D721Med (cell line): ENCODE results near the gene PNP.
"Not testable (repeated sequence)": the region's sequence is repeated elsewhere in the genome, so short reads cannot be mapped to it uniquely, and the experiment has no call there.

Experiments used
- DNase-seq: peaks from one replicate; pipeline ENCODE4 v3.0.0; 2011; ENCODE audit warnings: low spot score; ENCODE audit not compliant: insufficient read length
- FAIRE-seq: peaks from 2 replicates; lab custom pipeline; 2011; peaks lifted over from hg19 to GRCh38; lab: Jason Lieb, UNC
- TF ChIP-seq, protein P1 (sequence below): IDR thresholded peaks from 2 replicates; pipeline ENCODE4 v1.5.1; 2012; ENCODE audit warnings: mild to moderate bottlenecking, control low read depth; ENCODE audit not compliant: insufficient read depth; ENCODE audit errors: missing control alignments

The PNP gene

DNA sequence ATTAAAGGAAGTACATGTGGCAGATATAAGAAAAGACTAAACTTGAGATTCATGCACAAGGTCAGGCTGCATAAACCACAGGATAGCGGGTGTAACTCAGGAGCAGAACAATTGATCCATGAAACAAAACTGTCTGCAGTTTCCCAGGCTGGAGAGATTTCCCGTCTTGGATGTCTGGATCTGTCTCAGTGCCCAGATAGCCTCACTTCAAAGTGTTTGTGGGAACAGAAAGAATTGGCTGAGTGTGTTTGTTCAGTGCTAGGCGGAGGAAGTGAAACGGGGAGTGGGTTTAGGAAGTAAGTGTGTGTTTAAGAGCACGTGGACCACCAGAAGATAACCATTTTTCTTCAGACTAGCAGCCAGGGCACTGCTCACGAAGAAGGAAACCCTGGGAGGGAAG is 34.7 kb downstream of the PNP start:
- FAIRE-seq (no peak), DNase-seq (no peak)

DNA sequence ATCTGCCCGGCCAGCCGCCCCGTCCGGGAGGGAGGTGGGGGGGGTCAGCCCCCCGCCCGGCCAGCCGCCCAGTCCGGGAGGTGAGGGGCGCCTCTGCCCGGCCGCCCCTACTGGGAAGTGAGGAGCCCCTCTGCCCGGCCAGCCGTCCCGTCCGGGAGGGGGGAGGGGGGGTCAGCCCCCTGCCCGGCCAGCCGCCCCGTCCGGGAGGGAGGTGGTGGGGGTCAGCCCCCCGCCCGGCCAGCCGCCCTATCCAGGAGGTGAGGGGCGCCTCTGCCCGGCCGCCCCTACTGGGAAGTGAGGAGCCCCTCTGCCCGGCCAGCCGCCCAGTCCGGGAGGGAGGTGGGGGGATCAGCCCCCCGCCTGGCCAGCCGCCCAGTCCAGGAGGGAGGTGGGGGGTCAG is 37.1 kb downstream of the PNP start:
- DNase-seq, result not testable (repeated sequence)

More for the DNA sequence above, 34.7 kb downstream of the PNP start:
- TF ChIP-seq, protein P1, sequence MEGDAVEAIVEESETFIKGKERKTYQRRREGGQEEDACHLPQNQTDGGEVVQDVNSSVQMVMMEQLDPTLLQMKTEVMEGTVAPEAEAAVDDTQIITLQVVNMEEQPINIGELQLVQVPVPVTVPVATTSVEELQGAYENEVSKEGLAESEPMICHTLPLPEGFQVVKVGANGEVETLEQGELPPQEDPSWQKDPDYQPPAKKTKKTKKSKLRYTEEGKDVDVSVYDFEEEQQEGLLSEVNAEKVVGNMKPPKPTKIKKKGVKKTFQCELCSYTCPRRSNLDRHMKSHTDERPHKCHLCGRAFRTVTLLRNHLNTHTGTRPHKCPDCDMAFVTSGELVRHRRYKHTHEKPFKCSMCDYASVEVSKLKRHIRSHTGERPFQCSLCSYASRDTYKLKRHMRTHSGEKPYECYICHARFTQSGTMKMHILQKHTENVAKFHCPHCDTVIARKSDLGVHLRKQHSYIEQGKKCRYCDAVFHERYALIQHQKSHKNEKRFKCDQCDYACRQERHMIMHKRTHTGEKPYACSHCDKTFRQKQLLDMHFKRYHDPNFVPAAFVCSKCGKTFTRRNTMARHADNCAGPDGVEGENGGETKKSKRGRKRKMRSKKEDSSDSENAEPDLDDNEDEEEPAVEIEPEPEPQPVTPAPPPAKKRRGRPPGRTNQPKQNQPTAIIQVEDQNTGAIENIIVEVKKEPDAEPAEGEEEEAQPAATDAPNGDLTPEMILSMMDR, result no peak

DNA sequence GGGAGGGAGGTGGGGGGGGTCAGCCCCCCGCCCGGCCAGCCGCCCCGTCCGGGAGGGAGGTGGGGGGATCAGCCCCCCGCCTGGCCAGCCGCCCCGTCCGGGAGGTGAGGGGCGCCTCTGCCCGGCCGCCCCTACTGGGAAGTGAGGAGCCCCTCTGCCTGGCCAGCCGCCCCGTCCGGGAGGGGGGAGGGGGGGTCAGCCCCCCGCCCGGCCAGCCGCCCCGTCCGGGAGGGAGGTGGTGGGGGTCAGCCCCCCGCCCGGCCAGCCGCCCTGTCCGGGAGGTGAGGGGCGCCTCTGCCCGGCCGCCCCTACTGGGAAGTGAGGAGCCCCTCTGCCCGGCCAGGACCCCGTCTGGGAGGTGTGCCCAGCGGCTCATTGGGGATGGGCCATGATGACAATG is 37.5 kb downstream of the PNP start:
- not testable (repeated sequence) for FAIRE-seq, DNase-seq

More for the DNA sequence above, 37.1 kb downstream of the PNP start:
- not testable (repeated sequence) for FAIRE-seq

DNA sequence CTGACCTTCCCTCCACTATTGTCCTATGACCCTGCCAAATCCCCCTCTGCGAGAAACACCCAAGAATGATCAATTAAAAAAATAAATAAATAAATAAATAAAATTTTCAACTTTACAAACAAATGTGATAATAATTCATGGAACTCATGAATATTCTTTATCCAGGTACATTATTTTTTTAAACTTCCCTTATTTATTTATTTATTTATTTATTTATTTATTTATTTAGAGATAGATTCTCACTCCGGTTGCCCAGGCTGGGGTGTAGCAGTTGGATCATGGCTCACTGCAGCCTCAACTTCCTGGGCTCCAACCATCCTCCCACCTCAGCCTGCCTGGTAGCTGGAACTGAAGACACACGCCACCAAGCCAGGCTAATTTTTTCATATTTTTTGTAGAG is 38.3 kb downstream of the PNP start:
- FAIRE-seq, DNase-seq: not testable (repeated sequence)

DNA sequence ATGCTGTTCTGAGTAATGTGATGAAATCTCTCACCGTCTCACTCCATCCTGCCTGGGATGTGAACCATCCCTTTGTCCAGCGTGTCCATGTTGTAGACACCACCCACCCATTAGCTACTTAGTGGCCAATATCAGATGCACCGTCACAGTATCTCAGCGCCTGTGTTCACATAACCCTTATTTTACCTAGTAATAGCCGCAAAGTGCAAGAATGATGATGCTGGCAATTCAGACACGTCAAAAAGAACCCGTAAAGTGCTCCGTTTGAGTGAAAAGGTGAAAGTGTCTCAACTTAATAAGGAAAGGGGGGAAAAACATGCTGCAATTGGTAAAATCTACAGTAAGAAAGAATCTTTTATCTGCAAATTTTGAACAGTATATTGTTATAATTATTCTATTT is 39.2 kb downstream of the PNP start:
- DNase-seq (no peak), FAIRE-seq (no peak)
- TF ChIP-seq, protein P1, result no peak

DNA sequence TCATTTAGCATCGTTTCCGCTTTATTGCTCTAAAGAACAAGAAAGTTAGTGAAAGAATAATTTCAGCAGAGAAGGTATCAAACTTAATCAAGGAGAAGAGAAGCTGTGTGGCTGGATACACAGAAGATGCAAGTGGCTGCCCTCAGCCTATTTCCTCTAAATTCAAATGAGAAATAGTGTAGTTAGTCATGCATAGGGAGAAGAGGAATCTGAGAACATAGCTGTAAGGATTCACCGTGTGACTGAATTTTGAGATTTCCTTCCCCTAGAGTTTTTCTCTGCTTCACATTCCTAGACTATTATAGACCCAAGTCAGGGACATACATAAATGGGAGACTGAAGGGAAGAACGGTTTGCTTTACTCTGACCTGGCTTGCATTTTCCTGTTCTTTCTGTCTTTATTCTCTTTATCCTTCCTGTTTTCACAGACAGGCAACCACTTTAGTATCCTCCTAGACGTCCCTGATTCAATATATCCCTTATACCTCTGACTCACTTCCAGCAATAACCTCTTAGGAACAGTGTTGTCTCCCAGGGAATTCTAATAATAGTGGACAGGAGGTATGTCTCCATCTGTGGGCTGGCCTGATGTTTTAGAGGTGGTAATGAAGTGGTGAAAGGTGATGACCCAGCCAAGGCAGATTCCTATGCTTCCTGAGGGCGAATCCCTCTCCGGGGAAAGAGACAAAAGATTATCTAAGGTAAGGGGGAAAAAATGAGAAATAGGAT is 43.1 kb downstream of the PNP start:
- no peak for FAIRE-seq
- TF ChIP-seq, protein P1, result no peak

DNA sequence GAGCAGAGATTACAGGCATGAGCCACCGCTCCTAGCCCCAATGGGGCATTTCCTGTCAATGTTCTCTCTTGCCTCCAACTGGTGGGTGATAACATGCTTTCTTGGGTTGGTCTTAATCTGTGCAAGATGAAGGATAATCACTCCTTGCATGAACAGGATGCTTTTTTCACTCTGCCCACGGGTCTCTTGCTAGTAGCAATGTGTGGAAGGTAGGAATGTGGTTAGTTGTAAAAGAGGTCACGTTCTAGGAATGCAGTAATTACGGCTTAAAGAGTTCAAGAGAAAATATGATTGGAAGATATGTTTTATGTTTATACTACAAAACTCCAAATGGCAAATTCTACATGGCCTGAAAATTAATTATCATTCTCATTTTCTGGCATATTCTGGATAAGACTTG is 46.6 kb downstream of the PNP start:
- TF ChIP-seq, protein P1, result no peak

More for the DNA sequence above, 43.1 kb downstream of the PNP start:
- DNase-seq, result no peak

DNA sequence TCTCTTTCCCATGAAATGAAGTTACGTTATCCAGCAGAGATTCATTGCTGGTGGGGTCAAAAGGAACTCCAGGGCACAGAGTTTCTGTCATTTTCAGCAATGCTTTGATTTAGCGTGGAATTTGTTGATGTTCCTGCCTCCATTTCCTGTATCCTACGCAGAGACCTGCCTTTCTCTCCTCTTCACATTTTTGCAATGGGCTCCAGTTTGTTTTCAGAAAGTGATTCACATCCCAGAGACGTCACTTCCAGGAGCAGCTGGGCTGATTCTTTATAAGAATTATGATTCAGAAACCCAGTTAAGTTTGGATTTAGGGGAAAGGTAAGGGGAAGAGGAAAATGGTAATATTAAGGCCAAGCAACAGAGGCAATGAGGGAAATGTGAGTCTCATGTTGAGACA is 47.7 kb downstream of the PNP start:
- FAIRE-seq (no peak), DNase-seq (no peak)
- TF ChIP-seq, protein P1, result no peak

More for the DNA sequence above, 46.6 kb downstream of the PNP start:
- DNase-seq (no peak), FAIRE-seq (no peak)

DNA sequence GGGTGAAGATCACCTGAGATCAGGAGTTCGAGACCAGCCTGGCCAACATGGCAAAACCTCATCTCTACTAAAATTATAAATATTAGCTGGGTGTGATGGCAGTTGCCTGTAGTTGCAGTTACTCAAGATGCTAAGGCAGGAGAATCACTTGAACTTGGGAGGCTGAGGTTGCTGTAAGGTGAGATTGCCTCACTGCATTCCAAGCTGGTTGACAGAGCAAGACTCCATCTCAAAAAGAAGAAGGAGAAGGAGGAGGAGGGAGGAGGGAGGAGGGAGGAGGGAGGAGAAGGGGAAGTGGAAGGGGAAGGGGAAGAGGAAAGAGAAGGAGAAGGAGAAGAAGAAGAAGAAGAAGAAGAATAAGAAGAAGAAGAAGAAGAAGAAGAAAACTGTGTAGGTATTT is 53.1 kb downstream of the PNP start:
- no peak for FAIRE-seq
- DNase-seq, result no peak
- TF ChIP-seq, protein P1, result no peak
